Activated T-cell treated with anti-CD3 and anti-CD28 coated beads, Interleukin-2, amount 50 U/mL, for 24 hours (primary cell): ENCODE measurements around the gene B4GALNT4.
A peak's percentile ranks its signal among the peaks of the same experiment; 100 is the strongest.
"Not testable (repeated sequence)": the region's sequence is repeated elsewhere in the genome, so short reads cannot be mapped to it uniquely, and the experiment has no call there.

ENCODE experiments used
- DNase-seq: peaks from one replicate; pipeline ENCODE4 v3.0.0-alpha.2; 2020
- H3K27ac Mint-ChIP-seq: 2 replicates; pipeline ENCODE4 v1.8.0; 2020; ENCODE audit warnings: mild to moderate bottlenecking, mixed read lengths
- H3K27me3 Mint-ChIP-seq: 2 replicates; pipeline ENCODE4 v1.8.0; 2020; ENCODE audit warnings: mixed read lengths
- H3K36me3 Mint-ChIP-seq: 2 replicates; pipeline ENCODE4 v1.8.0; 2020; ENCODE audit warnings: low read depth, mixed read lengths
- H3K4me1 Mint-ChIP-seq: 2 replicates; pipeline ENCODE4 v1.8.0; 2020; ENCODE audit warnings: low read depth, mixed read lengths
- H3K4me3 Mint-ChIP-seq: 2 replicates; pipeline ENCODE4 v1.8.0; 2020; ENCODE audit warnings: mild to moderate bottlenecking, moderate library complexity, mixed read lengths
- H3K9me3 Mint-ChIP-seq: 2 replicates; pipeline ENCODE4 v1.8.0; 2020; ENCODE audit warnings: mixed read lengths

B4GALNT4 gene

GRCh38 chr11:360326-361280 is 8.7 kb upstream of the B4GALNT4 start:
- Mint-ChIP-seq H3K9me3 (no peaks in the 10 kb centered on the region), H3K27ac (no peak overlapping the region), H3K4me3 (no peak overlapping the region), H3K4me1 (peaks cover 6% of the 10 kb centered on the region), H3K27me3 (peaks cover 9% of the 10 kb centered on the region), H3K36me3 (no peaks in the 10 kb centered on the region)
- no peak for DNase-seq

- no peaks in the 10 kb centered on the region for H3K36me3 Mint-ChIP-seq
- H3K9me3 Mint-ChIP-seq: no peaks in the 10 kb centered on the region
- H3K27me3 Mint-ChIP-seq: peaks cover 29% of the 10 kb centered on the region
- peaks cover 6% of the 10 kb centered on the region for H3K4me1 Mint-ChIP-seq
- no peak overlapping the region for H3K27ac Mint-ChIP-seq
- no peak for DNase-seq
- no peak overlapping the region for H3K4me3 Mint-ChIP-seq
These were observed 6.5 kb upstream of the B4GALNT4 start for GRCh38 chr11:362642-363442.

GRCh38 chr11:363443-363805 is 5.9 kb upstream of the B4GALNT4 start:
- H3K4me3 Mint-ChIP-seq, DNase-seq, H3K27ac Mint-ChIP-seq, H3K36me3 Mint-ChIP-seq, H3K9me3 Mint-ChIP-seq: not testable (repeated sequence)
- Mint-ChIP-seq H3K4me1 (peaks cover 12% of the 10 kb centered on the region), H3K27me3 (peaks cover 35% of the 10 kb centered on the region)

GRCh38 chr11:363948-364761 is 5.1 kb upstream of the B4GALNT4 start:
- Mint-ChIP-seq H3K36me3 (no peaks in the 10 kb centered on the region), H3K27ac (no peak overlapping the region), H3K9me3 (no peaks in the 10 kb centered on the region), H3K4me3 (no peak overlapping the region), H3K4me1 (peaks cover 13% of the 10 kb centered on the region), H3K27me3 (peaks cover 37% of the 10 kb centered on the region)
- DNase-seq: peak; percentile 61

GRCh38 chr11:364991-365725 is 4.1 kb upstream of the B4GALNT4 start:
- Mint-ChIP-seq H3K4me1 (peaks cover 10% of the 10 kb centered on the region), H3K27ac (no peak overlapping the region), H3K27me3 (peaks cover 40% of the 10 kb centered on the region), H3K9me3 (no peaks in the 10 kb centered on the region), H3K4me3 (no peak overlapping the region), H3K36me3 (no peaks in the 10 kb centered on the region)
- DNase-seq: no peak

- peaks cover 47% of the 10 kb centered on the region for H3K27me3 Mint-ChIP-seq
- no peaks in the 10 kb centered on the region for H3K9me3 Mint-ChIP-seq
- no peak overlapping the region for H3K4me3 Mint-ChIP-seq
- no peak overlapping the region for H3K27ac Mint-ChIP-seq
- H3K36me3 Mint-ChIP-seq: no peaks in the 10 kb centered on the region
- no peak for DNase-seq
- peaks cover 11% of the 10 kb centered on the region for H3K4me1 Mint-ChIP-seq
These were observed 3.5 kb upstream of the B4GALNT4 start for GRCh38 chr11:365831-366230.

- Mint-ChIP-seq H3K27ac (no peak overlapping the region), H3K9me3 (no peaks in the 10 kb centered on the region), H3K4me1 (peaks cover 11% of the 10 kb centered on the region), H3K27me3 (peaks cover 56% of the 10 kb centered on the region), H3K4me3 (peak overlapping the region; percentile 28), H3K36me3 (no peaks in the 10 kb centered on the region)
- DNase-seq: no peak
These were observed 1.3 kb upstream of the B4GALNT4 start for GRCh38 chr11:367956-368413.

- Mint-ChIP-seq H3K9me3 (no peaks in the 10 kb centered on the region), H3K27me3 (peaks cover 56% of the 10 kb centered on the region), H3K27ac (peak overlapping the region; percentile 64), H3K36me3 (no peaks in the 10 kb centered on the region), H3K4me1 (peaks cover 11% of the 10 kb centered on the region), H3K4me3 (peak overlapping the region; percentile 68)
- no peak for DNase-seq
These were observed 624 bp upstream of the B4GALNT4 start for GRCh38 chr11:368414-369335.

GRCh38 chr11:370070-370941 is 1.0 kb downstream of the B4GALNT4 start:
- H3K36me3 Mint-ChIP-seq: no peaks in the 10 kb centered on the region
- no peaks in the 10 kb centered on the region for H3K9me3 Mint-ChIP-seq
- peaks cover 11% of the 10 kb centered on the region for H3K4me1 Mint-ChIP-seq
- DNase-seq: no peak
- peak overlapping the region; percentile 59 for H3K27ac Mint-ChIP-seq
- peak overlapping the region; percentile 61 for H3K4me3 Mint-ChIP-seq
- H3K27me3 Mint-ChIP-seq: peaks cover 48% of the 10 kb centered on the region

- H3K36me3 Mint-ChIP-seq: no peaks in the 10 kb centered on the region
- H3K9me3 Mint-ChIP-seq: no peaks in the 10 kb centered on the region
- peaks cover 11% of the 10 kb centered on the region for H3K4me1 Mint-ChIP-seq
- no peak overlapping the region for H3K27ac Mint-ChIP-seq
- peaks cover 44% of the 10 kb centered on the region for H3K27me3 Mint-ChIP-seq
- DNase-seq: no peak
- H3K4me3 Mint-ChIP-seq: no peak overlapping the region
These were observed 1.8 kb downstream of the B4GALNT4 start for GRCh38 chr11:371051-371450.

GRCh38 chr11:371716-372590 is 2.7 kb downstream of the B4GALNT4 start:
- Mint-ChIP-seq H3K27me3 (peaks cover 36% of the 10 kb centered on the region), H3K4me1 (peaks cover 11% of the 10 kb centered on the region), H3K36me3 (no peaks in the 10 kb centered on the region), H3K4me3 (no peak overlapping the region), H3K27ac (no peak overlapping the region), H3K9me3 (no peaks in the 10 kb centered on the region)
- no peak for DNase-seq
